Astrocyte of the cerebellum (primary cell): Measurements from ENCODE around the gene NUP153.

Experiments
- DNase-seq: peaks from one replicate; pipeline ENCODE4 v3.0.0-alpha.2; 2011; ENCODE audit warnings: low read depth
- H3K4me3 ChIP-seq: 2 replicates; pipeline ENCODE4 v1.5.1; 2011; ENCODE audit warnings: mild to moderate bottlenecking, low read depth, low read length, moderate library complexity
- in situ Hi-C: cut with HindIII; loops from 2 replicates; pipeline ENCODE4 v1.10.0; 2017; ENCODE audit warnings: low sequenced_read_pairs
- TF ChIP-seq, protein P1 (sequence below): IDR thresholded peaks from 2 replicates; pipeline ENCODE4 v1.5.1; 2012; ENCODE audit warnings: low read length, low read depth, moderate library complexity, mild to moderate bottlenecking; ENCODE audit errors: missing control alignments

Gene NUP153

DNA sequence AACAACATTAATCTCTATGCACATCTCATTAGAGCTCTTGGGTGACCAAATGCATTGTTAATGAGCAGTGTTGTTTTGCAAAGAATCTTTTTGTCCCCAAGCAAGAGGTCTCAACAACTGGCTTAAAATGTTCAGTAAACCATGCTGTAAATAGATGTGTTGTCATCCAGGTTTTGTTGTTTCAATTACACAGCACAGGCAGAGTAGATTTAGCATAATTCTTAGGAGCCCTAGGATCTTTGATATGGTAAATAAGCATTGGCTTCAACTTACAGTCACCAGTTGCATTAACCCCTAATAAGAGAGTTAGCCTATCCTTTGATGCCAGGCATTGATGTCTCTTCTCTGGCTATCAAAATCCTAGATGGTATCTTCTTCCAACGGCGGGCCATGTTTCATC lies 23.3 kb downstream of the NUP153 start:
- no peak overlapping the region for H3K4me3 ChIP-seq
- in situ Hi-C loops = no loop called here
- TF ChIP-seq, protein P1, sequence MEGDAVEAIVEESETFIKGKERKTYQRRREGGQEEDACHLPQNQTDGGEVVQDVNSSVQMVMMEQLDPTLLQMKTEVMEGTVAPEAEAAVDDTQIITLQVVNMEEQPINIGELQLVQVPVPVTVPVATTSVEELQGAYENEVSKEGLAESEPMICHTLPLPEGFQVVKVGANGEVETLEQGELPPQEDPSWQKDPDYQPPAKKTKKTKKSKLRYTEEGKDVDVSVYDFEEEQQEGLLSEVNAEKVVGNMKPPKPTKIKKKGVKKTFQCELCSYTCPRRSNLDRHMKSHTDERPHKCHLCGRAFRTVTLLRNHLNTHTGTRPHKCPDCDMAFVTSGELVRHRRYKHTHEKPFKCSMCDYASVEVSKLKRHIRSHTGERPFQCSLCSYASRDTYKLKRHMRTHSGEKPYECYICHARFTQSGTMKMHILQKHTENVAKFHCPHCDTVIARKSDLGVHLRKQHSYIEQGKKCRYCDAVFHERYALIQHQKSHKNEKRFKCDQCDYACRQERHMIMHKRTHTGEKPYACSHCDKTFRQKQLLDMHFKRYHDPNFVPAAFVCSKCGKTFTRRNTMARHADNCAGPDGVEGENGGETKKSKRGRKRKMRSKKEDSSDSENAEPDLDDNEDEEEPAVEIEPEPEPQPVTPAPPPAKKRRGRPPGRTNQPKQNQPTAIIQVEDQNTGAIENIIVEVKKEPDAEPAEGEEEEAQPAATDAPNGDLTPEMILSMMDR = no peak
- no peak for DNase-seq

DNA sequence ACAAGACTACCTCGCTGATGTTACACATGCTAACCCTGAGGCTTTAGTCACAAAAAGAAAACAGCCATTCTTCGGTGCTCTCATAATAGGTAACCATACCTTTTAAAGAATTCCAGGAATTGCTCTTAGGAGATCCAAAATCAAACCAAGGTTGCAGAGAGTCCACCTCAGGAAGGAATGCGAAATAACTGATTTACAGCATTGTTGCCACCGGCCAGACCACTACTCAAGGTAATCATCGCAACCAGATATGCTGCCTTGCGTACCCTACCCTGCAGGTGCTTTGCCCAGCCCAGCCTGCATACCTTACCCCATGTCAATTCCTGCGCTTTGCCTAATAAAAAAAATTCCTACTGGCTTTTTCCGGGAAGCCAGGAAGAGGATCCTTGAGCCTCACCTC lies 27.0 kb downstream of the NUP153 start:
- no peak overlapping the region for H3K4me3 ChIP-seq
- no peak for DNase-seq
- in situ Hi-C loops = no loop called here
- TF ChIP-seq, protein P1 = no peak

DNA sequence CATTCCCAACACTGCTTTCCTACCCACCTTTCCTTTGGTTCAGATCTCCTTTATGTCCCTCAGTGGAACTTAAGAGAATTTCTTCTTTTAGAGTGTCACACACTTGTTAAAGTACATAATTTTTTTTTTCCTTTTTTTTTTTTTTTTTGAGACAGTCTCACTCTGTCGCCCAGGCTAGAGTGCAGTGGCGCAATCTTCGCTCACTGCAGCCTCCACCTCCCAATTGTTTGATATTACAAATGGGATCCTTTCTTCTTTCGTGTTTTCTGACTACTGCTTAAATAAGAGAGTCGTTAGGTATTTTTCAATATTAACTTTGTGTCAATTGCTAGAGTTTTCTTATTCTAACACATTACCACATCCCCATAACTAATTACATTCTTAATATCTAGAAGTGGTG lies 29.1 kb downstream of the NUP153 start:
- no peak overlapping the region for H3K4me3 ChIP-seq
- in situ Hi-C loops = no loop called here
- DNase-seq = no peak
- TF ChIP-seq, protein P1 = no peak

DNA sequence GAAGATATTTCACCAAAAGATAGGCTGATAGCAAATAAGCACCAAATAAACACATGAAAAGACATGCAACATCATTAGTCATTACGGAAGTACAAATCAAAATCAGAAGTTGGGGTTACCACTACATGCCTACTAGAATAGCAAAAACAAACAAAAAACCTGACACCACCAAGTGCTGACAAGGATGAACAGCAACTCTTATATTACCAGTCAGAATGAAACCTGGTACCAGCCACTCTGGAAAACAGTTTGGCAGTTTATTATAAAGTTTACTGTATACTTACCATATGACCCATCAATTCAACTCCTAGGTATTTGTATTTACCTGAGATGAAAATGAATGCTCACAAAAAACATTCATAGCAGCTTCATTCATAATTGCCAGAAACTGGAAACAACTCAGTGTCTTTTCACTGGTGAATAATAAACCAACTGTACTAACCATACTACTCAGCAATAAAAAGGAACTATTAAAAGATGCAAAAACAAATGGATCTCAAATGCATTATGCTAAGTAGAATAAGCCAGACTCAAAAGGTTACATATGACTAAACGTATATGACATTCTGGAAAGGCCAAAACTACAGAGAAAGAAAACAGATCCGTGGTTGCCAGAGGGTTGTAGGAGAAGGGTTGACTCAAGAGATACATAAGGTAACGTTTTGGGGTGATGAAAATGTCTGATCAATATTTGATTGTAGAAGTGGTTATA lies 33.0 kb downstream of the NUP153 start:
- TF ChIP-seq, protein P1 = no peak
- in situ Hi-C loops = no loop called here
- H3K4me3 ChIP-seq = no peak overlapping the region
- no peak for DNase-seq

DNA sequence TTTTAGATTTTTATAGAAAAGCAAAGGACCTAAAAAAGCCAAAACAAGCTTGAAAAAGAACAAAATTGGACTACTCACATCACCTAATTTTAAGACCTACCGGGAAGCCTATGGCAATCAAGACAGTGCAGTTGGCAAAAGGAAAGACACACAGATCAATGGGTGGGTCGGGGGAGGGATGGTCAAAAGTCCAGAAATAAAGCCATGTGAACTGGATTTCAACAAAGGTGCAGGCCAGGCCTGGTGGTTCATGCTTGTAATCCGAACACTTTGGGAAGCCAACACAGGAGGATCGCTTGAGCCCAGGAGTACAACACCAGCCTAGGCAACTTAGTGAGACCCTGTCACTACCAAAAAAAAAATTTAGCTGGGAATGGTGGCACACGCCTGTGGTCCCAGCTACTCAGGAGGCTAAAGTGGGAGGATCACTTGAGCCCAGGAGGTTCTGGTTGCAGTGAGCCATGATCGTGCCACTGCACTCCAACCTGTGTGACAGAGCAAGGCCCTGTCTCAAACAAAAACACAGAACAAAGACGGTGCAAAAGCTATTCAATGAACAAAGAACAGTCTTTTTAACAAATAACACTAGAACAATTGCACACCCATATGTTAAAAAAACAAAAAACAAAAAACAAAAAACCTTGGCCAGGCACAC lies 34.5 kb downstream of the NUP153 start:
- in situ Hi-C loops = no loop called here

DNA sequence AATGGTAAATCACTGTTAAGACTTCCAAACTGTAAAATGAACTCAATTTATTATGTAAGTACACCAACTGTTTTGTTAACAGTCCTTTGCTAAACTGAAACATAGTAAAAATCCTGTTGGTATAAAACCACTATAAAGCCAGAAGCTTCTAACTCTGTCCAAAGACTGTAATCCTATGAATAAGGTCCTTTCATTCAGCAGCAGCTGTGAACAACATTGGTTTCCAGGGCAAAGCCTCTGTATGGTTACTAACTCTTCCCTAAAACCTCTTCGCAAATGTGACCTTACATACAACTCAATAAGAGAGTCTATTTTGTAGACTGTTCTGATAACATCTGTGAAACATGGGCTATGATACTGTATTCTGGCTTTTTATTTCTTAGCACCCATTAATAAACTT lies 40.1 kb downstream of the NUP153 start:
- TF ChIP-seq, protein P1 = no peak
- in situ Hi-C loops = no loop called here
- no peak for DNase-seq
- H3K4me3 ChIP-seq = no peak overlapping the region

More for the DNA sequence above, 34.5 kb downstream of the NUP153 start:
- TF ChIP-seq, protein P1 = no peak
- H3K4me3 ChIP-seq = no peak overlapping the region
- DNase-seq = no peak
